ENCODE data around the gene COL9A1.

Gene COL9A1

GRCh38 chr6:70277470-70277869 is 25.4 kb downstream of the COL9A1 start:
- no peak for TF ChIP-seq CTCF (IDR thresholded peaks at IDR 0.05; ENCODE audit: low read depth, low read length)
- H3K4me3 ChIP-seq (ENCODE audit: low read depth, low read length): no peak overlapping the region

GRCh38 chr6:70274338-70274737 is 28.5 kb downstream of the COL9A1 start:
- no peak for TF ChIP-seq CTCF (IDR thresholded peaks at IDR 0.05; ENCODE audit: low read depth, low read length)
- no peak overlapping the region for H3K4me3 ChIP-seq (ENCODE audit: low read depth, low read length)

- TF ChIP-seq CTCF (IDR thresholded peaks at IDR 0.05; ENCODE audit: low read depth, low read length): no peak
- no peak overlapping the region for H3K4me3 ChIP-seq (ENCODE audit: low read depth, low read length)
These were observed 30.8 kb downstream of the COL9A1 start for GRCh38 chr6:70272071-70272470.

- no peak overlapping the region for H3K4me3 ChIP-seq (ENCODE audit: low read depth, low read length)
- no peak for TF ChIP-seq CTCF (IDR thresholded peaks at IDR 0.05; ENCODE audit: low read depth, low read length)
These were observed 32.4 kb downstream of the COL9A1 start for GRCh38 chr6:70270287-70271005.

- H3K4me3 ChIP-seq (ENCODE audit: low read depth, low read length): no peak overlapping the region
These were observed 36.7 kb downstream of the COL9A1 start for GRCh38 chr6:70266142-70266541.

GRCh38 chr6:70264306-70264705 is 38.6 kb downstream of the COL9A1 start:
- H3K4me3 ChIP-seq (ENCODE audit: low read depth, low read length): no peak overlapping the region
- TF ChIP-seq CTCF (IDR thresholded peaks at IDR 0.05; ENCODE audit: low read depth, low read length): no peak

More at GRCh38 chr6:70266142-70266541, 36.7 kb downstream of the COL9A1 start:
- TF ChIP-seq CTCF (IDR thresholded peaks at IDR 0.05; ENCODE audit: low read depth, low read length): no peak

- no peak overlapping the region for H3K4me3 ChIP-seq (ENCODE audit: low read depth, low read length)
- TF ChIP-seq CTCF (IDR thresholded peaks at IDR 0.05; ENCODE audit: low read depth, low read length): no peak
These were observed 44.4 kb downstream of the COL9A1 start for GRCh38 chr6:70258483-70258882.

Measured in WI38 (cell line).